Measurements from ENCODE around the gene HOXD3.

DNA sequence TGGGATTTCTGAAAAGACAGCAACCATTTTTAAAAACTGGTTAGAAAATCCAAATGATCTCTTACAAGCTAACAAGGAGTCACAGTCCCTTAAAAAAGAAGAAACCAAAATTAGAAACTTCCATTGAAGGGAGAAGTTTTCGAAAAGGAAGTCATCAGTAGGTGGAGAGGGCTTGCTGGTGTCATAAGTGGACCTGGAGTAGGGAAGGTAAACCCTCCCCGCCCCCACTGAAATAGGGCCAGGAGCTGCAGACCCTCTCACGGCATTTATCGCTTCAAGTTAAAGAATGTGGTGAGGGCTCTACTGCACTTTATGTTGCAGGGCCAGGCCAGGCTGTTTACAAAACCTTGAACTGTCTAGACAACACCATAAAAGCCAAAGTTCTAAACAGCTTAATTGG, 47.2 kb upstream of the HOXD3 start:
- no peak for TF ChIP-seq POLR2AphosphoS5 (IDR thresholded peaks at IDR 0.05)
- TF ChIP-seq, protein P1, sequence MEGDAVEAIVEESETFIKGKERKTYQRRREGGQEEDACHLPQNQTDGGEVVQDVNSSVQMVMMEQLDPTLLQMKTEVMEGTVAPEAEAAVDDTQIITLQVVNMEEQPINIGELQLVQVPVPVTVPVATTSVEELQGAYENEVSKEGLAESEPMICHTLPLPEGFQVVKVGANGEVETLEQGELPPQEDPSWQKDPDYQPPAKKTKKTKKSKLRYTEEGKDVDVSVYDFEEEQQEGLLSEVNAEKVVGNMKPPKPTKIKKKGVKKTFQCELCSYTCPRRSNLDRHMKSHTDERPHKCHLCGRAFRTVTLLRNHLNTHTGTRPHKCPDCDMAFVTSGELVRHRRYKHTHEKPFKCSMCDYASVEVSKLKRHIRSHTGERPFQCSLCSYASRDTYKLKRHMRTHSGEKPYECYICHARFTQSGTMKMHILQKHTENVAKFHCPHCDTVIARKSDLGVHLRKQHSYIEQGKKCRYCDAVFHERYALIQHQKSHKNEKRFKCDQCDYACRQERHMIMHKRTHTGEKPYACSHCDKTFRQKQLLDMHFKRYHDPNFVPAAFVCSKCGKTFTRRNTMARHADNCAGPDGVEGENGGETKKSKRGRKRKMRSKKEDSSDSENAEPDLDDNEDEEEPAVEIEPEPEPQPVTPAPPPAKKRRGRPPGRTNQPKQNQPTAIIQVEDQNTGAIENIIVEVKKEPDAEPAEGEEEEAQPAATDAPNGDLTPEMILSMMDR (IDR thresholded peaks at IDR 0.05): no peak
